ENCODE measurements around the gene RPP25. TPM values are rescaled to one million over a fixed set of nuclear protein-coding genes. Genes with fewer than 3 reads are reported as not detected.
"Not testable (repeated sequence)": the region's sequence is repeated elsewhere in the genome, so short reads cannot be mapped to it uniquely, and the experiment has no call there.

Gene RPP25
- polyA plus RNA-seq, 3 donors: 3.4 to 6.3 (median 5.0) TPM

- H3K27ac ChIP-seq (ENCODE audit: low read depth, low read length): peak within 1 kb of the TSS; percentile 61
- 0 to 1% (median 1%) methylated on average over 62 to 85 of the region's 85 CpGs for WGBS, 3 donors
Observed at GRCh38 chr15:74937590-74938371, 18.8 kb downstream of the RPP25 start, which contains the start of gene COX5A. COX5A (minus strand) TSS chr15:74938073; CDS start chr15:74938014, 59 bp downstream.

- 0 to 1% (median 0%) methylated on average over 18 of the region's 18 CpGs for WGBS, 3 donors
Observed at GRCh38 chr15:74937272-74937589, 19.3 kb downstream of the RPP25 start.

GRCh38 chr15:74935193-74935592 lies 21.4 kb downstream of the RPP25 start:
- not testable (repeated sequence) for H3K27ac ChIP-seq (ENCODE audit: low read depth, low read length)
- 75 to 84% (median 83%) methylated on average over 3 of the region's 3 CpGs for WGBS, 3 donors

More at GRCh38 chr15:74937272-74937589, 19.3 kb downstream of the RPP25 start:
- peak overlapping the region; percentile 61 for H3K27ac ChIP-seq (ENCODE audit: low read depth, low read length)

GRCh38 chr15:74933573-74933972 lies 23.0 kb downstream of the RPP25 start:
- no peak overlapping the region for H3K27ac ChIP-seq (ENCODE audit: low read depth, low read length)
- WGBS, 3 donors: 37 to 76% (median 75%) methylated on average over 2 of the region's 2 CpGs

- H3K27ac ChIP-seq (ENCODE audit: low read depth, low read length): no peak overlapping the region
- WGBS, 3 donors: 92 to 99% (median 96%) methylated on average over 5 of the region's 5 CpGs
Observed at GRCh38 chr15:74928771-74929198, 27.8 kb downstream of the RPP25 start.

GRCh38 chr15:74924525-74924924 lies 32.0 kb downstream of the RPP25 start:
- 92 to 97% (median 92%) methylated on average over 3 of the region's 3 CpGs for WGBS, 3 donors
- H3K27ac ChIP-seq (ENCODE audit: low read depth, low read length): no peak overlapping the region

GRCh38 chr15:74920456-74920855 lies 36.1 kb downstream of the RPP25 start:
- 61 to 89% (median 74%) methylated on average over 8 of the region's 8 CpGs for WGBS, 3 donors
- no peak overlapping the region for H3K27ac ChIP-seq (ENCODE audit: low read depth, low read length)

- WGBS, 3 donors: 89 to 94% (median 94%) methylated on average over 6 of the region's 6 CpGs
- H3K27ac ChIP-seq (ENCODE audit: low read depth, low read length): no peak overlapping the region
Observed at GRCh38 chr15:74917676-74918075, 38.9 kb downstream of the RPP25 start.

GRCh38 chr15:74913799-74914198 lies 42.8 kb downstream of the RPP25 start:
- H3K27ac ChIP-seq (ENCODE audit: low read depth, low read length): not testable (repeated sequence)
- 94 to 98% (median 96%) methylated on average over 8 of the region's 8 CpGs for WGBS, 3 donors

GRCh38 chr15:74913041-74913440 lies 43.5 kb downstream of the RPP25 start:
- H3K27ac ChIP-seq (ENCODE audit: low read depth, low read length): no peak overlapping the region
- 86 to 93% (median 90%) methylated on average over 9 of the region's 9 CpGs for WGBS, 3 donors

- 91 to 96% (median 92%) methylated on average over 4 of the region's 4 CpGs for WGBS, 3 donors
- H3K27ac ChIP-seq (ENCODE audit: low read depth, low read length): no peak overlapping the region
Observed at GRCh38 chr15:74908635-74909034, 47.9 kb downstream of the RPP25 start.

- H3K27ac ChIP-seq (ENCODE audit: low read depth, low read length): no peak overlapping the region
- WGBS, 3 donors: 38 to 45% (median 43%) methylated on average over 8 of the region's 8 CpGs
Observed at GRCh38 chr15:74907163-74907870, 49.3 kb downstream of the RPP25 start.

GRCh38 chr15:74906450-74907162 lies 50.0 kb downstream of the RPP25 start, which contains the start of gene FAM219B:
FAM219B (minus strand) TSS chr15:74906851; CDS start chr15:74906800, 51 bp downstream.
- 0% methylated on average over 63 to 74 of the region's 74 CpGs for whole genome bisulfite sequencing, 3 donors

GRCh38 chr15:74906067-74906449 lies 50.5 kb downstream of the RPP25 start:
- 0 to 1% (median 0%) methylated on average over 20 of the region's 20 CpGs for WGBS, 3 donors
- H3K27ac ChIP-seq (ENCODE audit: low read depth, low read length): no peak overlapping the region

More at GRCh38 chr15:74906450-74907162, 50.0 kb downstream of the RPP25 start, which contains the start of gene FAM219B:
- peak within 1 kb of the TSS; percentile 93 for H3K27ac ChIP-seq (ENCODE audit: low read depth, low read length)

Other genes starting within 250 kb of the RPP25 start
- gene CYP1A1, start 231.2 kb downstream of the RPP25 start, polyA plus RNA-seq: 10 to 100 TPM in 1 of 3 donors, 1 to 10 TPM in 1, under 1 TPM in 1; 0.21 to 12.7 (median 1.2) TPM
- under 1 TPM in 2 of 3 donors, not detected in 1; 0.07 to 0.27 TPM for gene CYP1A2, start 207.9 kb downstream of the RPP25 start, polyA plus RNA-seq
- 10 to 100 TPM; 13.2 to 33.6 (median 31.7) TPM for gene CSK, start 174.7 kb downstream of the RPP25 start, polyA plus RNA-seq
- gene LMAN1L, start 143.9 kb downstream of the RPP25 start, polyA plus RNA-seq: under 1 TPM in 1 of 3 donors, not detected in 2; 0.01 TPM
- not detected for gene CPLX3, start 130.1 kb downstream of the RPP25 start, polyA plus RNA-seq
- gene ULK3, start 113.6 kb downstream of the RPP25 start, polyA plus RNA-seq: 10 to 100 TPM; 18.1 to 24.7 (median 22.6) TPM
- 10 to 100 TPM; 26.3 to 48.1 (median 34.8) TPM for gene SCAMP2, start 83.4 kb downstream of the RPP25 start, polyA plus RNA-seq
- gene MPI, start 66.7 kb downstream of the RPP25 start, polyA plus RNA-seq: 10 to 100 TPM; 16.9 to 24.3 (median 24.1) TPM
- 10 to 100 TPM; 20.3 to 65.4 (median 43.0) TPM for gene FAM219B, start 49.9 kb downstream of the RPP25 start, polyA plus RNA-seq
- 100 to 1,000 TPM; 192 to 378 (median 239) TPM for gene COX5A, start 18.7 kb downstream of the RPP25 start, polyA plus RNA-seq
- gene SCAMP5, start 38.8 kb upstream of the RPP25 start, polyA plus RNA-seq: 10 to 100 TPM in 1 of 3 donors, 1 to 10 TPM in 2; 1.5 to 49.1 (median 2.8) TPM
- 10 to 100 TPM; 11.1 to 25.0 (median 19.1) TPM for gene PPCDC, start 66.8 kb upstream of the RPP25 start, polyA plus RNA-seq
- 10 to 100 TPM in 2 of 3 donors, 1 to 10 TPM in 1; 9.2 to 18.9 (median 11.1) TPM for gene C15orf39, start 245.1 kb upstream of the RPP25 start, polyA plus RNA-seq

All from adipose tissue (tissue), 3 donors.